Astrocyte (in vitro differentiated cells and primary cell): ENCODE data around the gene ISCU. TPM values are rescaled to one million over a fixed set of nuclear protein-coding genes. Genes with fewer than 3 reads are reported as not detected.

Experiments
- DNase-seq: peaks from one replicate; pipeline ENCODE4 v3.0.0-alpha.2; 2010; ENCODE audit warnings: low read depth
- FAIRE-seq: peaks from 2 replicates; lab custom pipeline; 2011; peaks lifted over from hg19 to GRCh38; lab: Jason Lieb, UNC
- H2AFZ ChIP-seq: 2 replicates; pipeline ENCODE4 v1.6.0; 2012; ENCODE audit warnings: low read depth, low read length, inconsistent platforms
- H3K27ac ChIP-seq: 2 replicates; pipeline ENCODE4 v1.5.1; 2011; ENCODE audit warnings: low read depth, low read length, inconsistent platforms
- H3K27me3 ChIP-seq: 2 replicates; pipeline ENCODE4 v1.6.0; 2011; ENCODE audit warnings: low read length, inconsistent platforms; ENCODE audit not compliant: insufficient read depth
- H3K36me3 ChIP-seq: 2 replicates; pipeline ENCODE4 v1.5.1; 2011; ENCODE audit warnings: low read length, inconsistent platforms; ENCODE audit not compliant: insufficient read depth
- H3K4me1 ChIP-seq: 2 replicates; pipeline ENCODE4 v1.5.1; 2011; ENCODE audit warnings: low read length, inconsistent platforms; ENCODE audit not compliant: insufficient read depth
- H3K4me2 ChIP-seq: 2 replicates; pipeline ENCODE4 v1.6.0; 2012; ENCODE audit warnings: low read length, inconsistent platforms
- H3K4me3 ChIP-seq: 2 replicates; pipeline ENCODE4 v1.5.1; 2011; ENCODE audit warnings: low read depth, mild to moderate bottlenecking, low read length, inconsistent platforms; ENCODE audit not compliant: insufficient read depth
- H3K79me2 ChIP-seq: 2 replicates; pipeline ENCODE4 v1.6.0; 2012; ENCODE audit warnings: mild to moderate bottlenecking, low read length, inconsistent platforms; ENCODE audit not compliant: insufficient read depth
- H3K9ac ChIP-seq: 2 replicates; pipeline ENCODE4 v1.6.0; 2012; ENCODE audit warnings: mild to moderate bottlenecking, low read length, inconsistent platforms
- H3K9me3 ChIP-seq: 2 replicates; pipeline ENCODE4 v1.5.1; 2012; ENCODE audit warnings: low read depth, mild to moderate bottlenecking, low read length, inconsistent platforms; ENCODE audit not compliant: insufficient read depth
- H4K20me1 ChIP-seq: 2 replicates; pipeline ENCODE4 v1.6.0; 2012; ENCODE audit warnings: low read length, inconsistent platforms; ENCODE audit not compliant: insufficient read depth
- H3K27ac Mint-ChIP-seq: one replicate; pipeline ENCODE4 v1.8.0; 2021; ENCODE audit warnings: mild to moderate bottlenecking, mixed read lengths; ENCODE audit not compliant: unreplicated experiment
- H3K27me3 Mint-ChIP-seq: one replicate; pipeline ENCODE4 v1.8.0; 2021; ENCODE audit warnings: low read depth, mixed read lengths; ENCODE audit not compliant: unreplicated experiment
- H3K36me3 Mint-ChIP-seq: one replicate; pipeline ENCODE4 v1.8.0; 2021; ENCODE audit warnings: low read depth, mixed read lengths; ENCODE audit not compliant: unreplicated experiment
- H3K4me1 Mint-ChIP-seq: one replicate; pipeline ENCODE4 v1.8.0; 2021; ENCODE audit warnings: low read depth, mixed read lengths; ENCODE audit not compliant: unreplicated experiment
- H3K4me3 Mint-ChIP-seq: one replicate; pipeline ENCODE4 v1.8.0; 2021; ENCODE audit warnings: mild to moderate bottlenecking, moderate library complexity, mixed read lengths; ENCODE audit not compliant: unreplicated experiment
- H3K9me3 Mint-ChIP-seq: one replicate; pipeline ENCODE4 v1.8.0; 2021; ENCODE audit warnings: mild to moderate bottlenecking, mixed read lengths; ENCODE audit not compliant: unreplicated experiment
- EZH2 ChIP-seq: IDR thresholded peaks from 2 replicates; pipeline ENCODE4 v1.6.1; 2012; ENCODE audit warnings: mild to moderate bottlenecking, low read length, inconsistent platforms; ENCODE audit not compliant: insufficient read depth
- total RNA-seq: library from RNA; stranded (reverse); gene quantifications from 2 replicates; pipeline ENCODE4 v1.2.1, GENCODE V29; 2021
- TF ChIP-seq, protein P1 (sequence below): IDR thresholded peaks from 2 replicates; pipeline ENCODE4 v1.5.1; 2011; ENCODE audit warnings: low read depth, mild to moderate bottlenecking, inconsistent platforms, low read length, moderate library complexity; ENCODE audit not compliant: insufficient read depth

The ISCU gene
- total RNA-seq, 1 donor from 2014 or later, result 124 TPM

DNA sequence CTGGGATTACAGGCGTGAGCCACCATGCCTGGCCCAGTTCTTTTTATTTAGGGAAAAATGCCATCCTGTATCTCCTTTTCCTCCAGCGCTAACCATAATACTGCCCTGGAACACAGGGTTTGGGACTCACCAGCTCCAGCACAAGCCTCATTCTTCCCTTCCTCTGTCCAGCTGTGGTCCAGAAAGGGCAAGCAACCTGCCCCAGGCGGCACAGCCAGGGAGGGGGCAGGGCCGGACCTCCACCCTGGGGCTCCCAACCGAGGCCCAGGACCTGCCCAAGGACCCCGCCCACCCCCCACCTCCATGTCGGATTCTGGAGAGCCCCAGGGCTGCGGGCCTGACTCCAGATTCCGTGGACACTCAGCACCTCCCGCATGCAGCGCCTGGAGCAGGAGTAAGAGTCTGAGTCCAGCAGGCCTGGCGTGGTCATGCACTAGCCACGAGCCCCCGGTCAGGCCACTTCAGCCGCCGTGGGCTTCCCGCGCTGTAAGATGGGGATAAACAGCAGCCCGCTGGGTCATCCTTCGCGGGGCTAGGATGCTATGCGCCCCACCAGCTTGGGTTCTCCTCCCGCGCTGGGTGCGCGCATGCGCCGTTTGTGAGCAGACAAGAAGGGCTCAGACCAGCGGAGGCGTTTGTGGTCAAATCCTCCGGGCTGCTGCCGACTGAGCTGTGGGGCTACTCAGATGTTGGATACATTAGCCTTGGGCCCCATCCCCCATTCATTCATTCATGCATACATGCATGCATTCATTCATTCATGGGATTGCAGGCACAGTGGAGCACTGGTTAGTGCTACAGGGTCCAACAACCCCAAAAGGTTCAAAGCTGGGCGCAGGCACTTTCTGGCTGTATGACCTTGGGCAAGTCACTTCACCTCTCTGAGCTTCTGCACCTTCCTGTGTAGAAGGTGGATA, 19.2 kb downstream of the ISCU start:
- H3K4me1 Mint-ChIP-seq, result peaks cover 33% of the 10 kb centered on the region
- no peak overlapping the region for H3K4me3 Mint-ChIP-seq
- Histone ChIP-seq H3K9ac (no peak overlapping the region), H3K4me3 (no peak overlapping the region), H3K4me1 (peaks cover 5% of the 10 kb centered on the region), H3K4me2 (no peak overlapping the region), H3K27ac (no peak overlapping the region), H3K9me3 (no peaks in the 10 kb centered on the region), H2AFZ (no peak overlapping the region), H3K27me3 (no peaks in the 10 kb centered on the region), H3K79me2 (no peaks in the 10 kb centered on the region), H4K20me1 (no peaks in the 10 kb centered on the region), H3K36me3 (no peaks in the 10 kb centered on the region)
- no peak overlapping the region for H3K27ac Mint-ChIP-seq
- no peak for FAIRE-seq
- TF ChIP-seq, protein P1, sequence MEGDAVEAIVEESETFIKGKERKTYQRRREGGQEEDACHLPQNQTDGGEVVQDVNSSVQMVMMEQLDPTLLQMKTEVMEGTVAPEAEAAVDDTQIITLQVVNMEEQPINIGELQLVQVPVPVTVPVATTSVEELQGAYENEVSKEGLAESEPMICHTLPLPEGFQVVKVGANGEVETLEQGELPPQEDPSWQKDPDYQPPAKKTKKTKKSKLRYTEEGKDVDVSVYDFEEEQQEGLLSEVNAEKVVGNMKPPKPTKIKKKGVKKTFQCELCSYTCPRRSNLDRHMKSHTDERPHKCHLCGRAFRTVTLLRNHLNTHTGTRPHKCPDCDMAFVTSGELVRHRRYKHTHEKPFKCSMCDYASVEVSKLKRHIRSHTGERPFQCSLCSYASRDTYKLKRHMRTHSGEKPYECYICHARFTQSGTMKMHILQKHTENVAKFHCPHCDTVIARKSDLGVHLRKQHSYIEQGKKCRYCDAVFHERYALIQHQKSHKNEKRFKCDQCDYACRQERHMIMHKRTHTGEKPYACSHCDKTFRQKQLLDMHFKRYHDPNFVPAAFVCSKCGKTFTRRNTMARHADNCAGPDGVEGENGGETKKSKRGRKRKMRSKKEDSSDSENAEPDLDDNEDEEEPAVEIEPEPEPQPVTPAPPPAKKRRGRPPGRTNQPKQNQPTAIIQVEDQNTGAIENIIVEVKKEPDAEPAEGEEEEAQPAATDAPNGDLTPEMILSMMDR, result no peak
- no peak for TF ChIP-seq EZH2
- H3K36me3 Mint-ChIP-seq, result no peaks in the 10 kb centered on the region
- H3K9me3 Mint-ChIP-seq, result peaks cover 3% of the 10 kb centered on the region
- DNase-seq, result no peak
- no peaks in the 10 kb centered on the region for H3K27me3 Mint-ChIP-seq

DNA sequence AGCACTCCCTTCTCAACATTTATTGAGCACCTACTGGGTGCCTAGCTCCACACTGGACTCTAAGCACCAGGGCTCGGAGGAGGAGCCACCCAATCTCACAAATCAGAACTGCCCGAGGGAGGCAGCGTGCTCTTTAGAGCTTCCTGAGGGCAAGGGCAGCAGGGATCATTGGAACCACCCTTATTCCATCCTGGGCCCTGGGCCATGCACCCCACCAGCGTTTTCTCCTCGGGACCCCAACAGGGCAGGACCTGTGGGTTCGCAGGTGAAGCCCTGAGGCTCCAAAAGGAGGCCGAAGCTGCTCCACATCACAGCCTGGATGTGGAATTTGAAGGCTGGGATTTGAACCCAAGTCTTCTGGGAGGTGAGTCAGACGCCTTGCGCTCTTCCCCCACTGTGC, 20.1 kb downstream of the ISCU start:
- TF ChIP-seq, protein P1, result no peak
- TF ChIP-seq EZH2, result no peak
- Histone ChIP-seq H3K79me2 (no peaks in the 10 kb centered on the region), H3K27me3 (no peaks in the 10 kb centered on the region), H4K20me1 (no peaks in the 10 kb centered on the region), H3K9ac (no peak overlapping the region), H3K4me3 (no peak overlapping the region), H2AFZ (no peak overlapping the region), H3K4me1 (no peaks in the 10 kb centered on the region), H3K9me3 (no peaks in the 10 kb centered on the region), H3K4me2 (no peak overlapping the region), H3K27ac (no peak overlapping the region), H3K36me3 (no peaks in the 10 kb centered on the region)
- DNase-seq, result no peak
- Mint-ChIP-seq H3K27me3 (no peaks in the 10 kb centered on the region), H3K4me3 (no peak overlapping the region), H3K27ac (no peak overlapping the region), H3K36me3 (no peaks in the 10 kb centered on the region), H3K4me1 (peaks cover 29% of the 10 kb centered on the region), H3K9me3 (peaks cover 3% of the 10 kb centered on the region)
- FAIRE-seq, result no peak
